H9 (cell line): ENCODE measurements around the gene PCDHAC2. TPM values are rescaled to one million over a fixed set of nuclear protein-coding genes. Genes with fewer than 3 reads are reported as not detected.

Experiments used
- DNase-seq: peaks from one replicate; pipeline ENCODE4 v3.0.0-alpha.2; 2017
- H2AFZ ChIP-seq: one replicate; pipeline ENCODE4 v1.6.1; 2013; ENCODE audit warnings: mild to moderate bottlenecking, low read length, control low read depth, moderate library complexity
- H2AK5ac ChIP-seq: 2 replicates; pipeline ENCODE4 v1.6.1; 2013; ENCODE audit warnings: low read length, control low read depth, mixed read lengths; ENCODE audit not compliant: insufficient read length
- H2BK120ac ChIP-seq: one replicate; pipeline ENCODE4 v1.6.1; 2013; ENCODE audit warnings: low read depth, mild to moderate bottlenecking, low read length, control low read depth, inconsistent platforms; ENCODE audit not compliant: poor library complexity, severe bottlenecking
- H2BK12ac ChIP-seq: 2 replicates; pipeline ENCODE4 v1.6.1; 2013; ENCODE audit warnings: low read length, control low read depth, mixed read lengths, low read depth; ENCODE audit not compliant: insufficient read length
- H2BK15ac ChIP-seq: 2 replicates; pipeline ENCODE4 v1.6.1; 2013; ENCODE audit warnings: low read depth, low read length, control low read depth
- H2BK20ac ChIP-seq: one replicate; pipeline ENCODE4 v1.6.1; 2013; ENCODE audit warnings: low read depth, mild to moderate bottlenecking, low read length, control low read depth, inconsistent platforms; ENCODE audit not compliant: poor library complexity, severe bottlenecking
- H2BK5ac ChIP-seq: 2 replicates; pipeline ENCODE4 v1.6.1; 2013; ENCODE audit warnings: low read length, control low read depth, mixed read lengths; ENCODE audit not compliant: insufficient read length
- H3K14ac ChIP-seq: 2 replicates; pipeline ENCODE4 v1.6.1; 2013; ENCODE audit warnings: low read length, control low read depth; ENCODE audit not compliant: insufficient read depth
- H3K18ac ChIP-seq: 2 replicates; pipeline ENCODE4 v1.6.1; 2013; ENCODE audit warnings: low read depth, mild to moderate bottlenecking, mixed read lengths, low read length, control low read depth; ENCODE audit not compliant: insufficient read length
- H3K23ac ChIP-seq: 2 replicates; pipeline ENCODE4 v1.6.1; 2013; ENCODE audit warnings: low read length, control low read depth, mixed read lengths, low read depth; ENCODE audit not compliant: insufficient read length
- H3K23me2 ChIP-seq: 2 replicates; pipeline ENCODE4 v1.6.1; 2013; ENCODE audit warnings: low read depth, mild to moderate bottlenecking, mixed read lengths, low read length, control low read depth; ENCODE audit not compliant: insufficient read length, poor library complexity, severe bottlenecking
- H3K27ac ChIP-seq: 2 replicates; pipeline ENCODE4 v1.5.1; 2013; ENCODE audit warnings: low read length, control low read depth, mixed read lengths, low read depth; ENCODE audit not compliant: insufficient read length
- H3K27me3 ChIP-seq: 2 replicates; pipeline ENCODE4 v1.6.1; 2013; ENCODE audit warnings: low read length, control low read depth, inconsistent platforms; ENCODE audit not compliant: insufficient read depth
- H3K4ac ChIP-seq: 2 replicates; pipeline ENCODE4 v1.6.1; 2013; ENCODE audit warnings: low read depth, mild to moderate bottlenecking, control low read depth, inconsistent platforms, low read length, moderate library complexity
- H3K4me1 ChIP-seq: 2 replicates; pipeline ENCODE4 v1.6.1; 2013; ENCODE audit warnings: low read length, control low read depth, inconsistent platforms; ENCODE audit not compliant: insufficient read depth
- H3K4me2 ChIP-seq: 2 replicates; pipeline ENCODE4 v1.6.1; 2013; ENCODE audit warnings: low read length, control low read depth, mixed read lengths; ENCODE audit not compliant: insufficient read length, insufficient read depth
- H3K56ac ChIP-seq: 2 replicates; pipeline ENCODE4 v1.6.1; 2013; ENCODE audit warnings: low read depth, mild to moderate bottlenecking, mixed read lengths, low read length, control low read depth; ENCODE audit not compliant: insufficient read length
- H3K79me1 ChIP-seq: 2 replicates; pipeline ENCODE4 v1.6.1; 2013; ENCODE audit warnings: low read depth, mild to moderate bottlenecking, moderate library complexity, low read length, control low read depth, inconsistent platforms; ENCODE audit not compliant: insufficient read depth, poor library complexity, severe bottlenecking
- H3K79me2 ChIP-seq: 2 replicates; pipeline ENCODE4 v1.6.1; 2013; ENCODE audit warnings: low read length, control low read depth, inconsistent platforms; ENCODE audit not compliant: insufficient read depth
- H3K9ac ChIP-seq: 2 replicates; pipeline ENCODE4 v1.6.1; 2013; ENCODE audit warnings: low read length, control low read depth, mixed read lengths; ENCODE audit not compliant: insufficient read length; ENCODE audit errors: extremely low read depth
- H3K9me3 ChIP-seq: one replicate; pipeline ENCODE4 v1.6.1; 2013; ENCODE audit warnings: low read depth, low read length, inconsistent platforms; ENCODE audit not compliant: control insufficient read depth
- H3T11ph ChIP-seq: one replicate; pipeline ENCODE4 v1.6.1; 2013; ENCODE audit warnings: mild to moderate bottlenecking, low read length, control low read depth, inconsistent platforms
- H4K20me1 ChIP-seq: one replicate; pipeline ENCODE4 v1.6.1; 2013; ENCODE audit not compliant: control insufficient read depth, insufficient read length, insufficient read depth
- H4K5ac ChIP-seq: 2 replicates; pipeline ENCODE4 v1.6.1; 2013; ENCODE audit warnings: low read depth, mild to moderate bottlenecking, mixed read lengths, low read length, control low read depth; ENCODE audit not compliant: insufficient read length
- H4K8ac ChIP-seq: replicated peaks from 2 replicates; pipeline ENCODE4 v1.6.1; 2013; ENCODE audit warnings: low read length, control low read depth, mixed read lengths, low read depth; ENCODE audit not compliant: insufficient read length
- H4K91ac ChIP-seq: 2 replicates; pipeline ENCODE4 v1.6.1; 2013; ENCODE audit warnings: low read depth, mild to moderate bottlenecking, moderate library complexity, mixed read lengths, low read length, control low read depth; ENCODE audit not compliant: insufficient read length
- H3K27ac Mint-ChIP-seq, 3 experiments: 2 replicates in 2 of 3; 3 replicates in 1 of 3; pipeline ENCODE4 v1.8.0; 2020 to 2021; ENCODE audit warnings: mixed read lengths in 3 of 3, mild to moderate bottlenecking in 1 of 3, moderate library complexity in 1 of 3
- H3K27me3 Mint-ChIP-seq: 2 replicates; pipeline ENCODE4 v1.8.0; 2021; ENCODE audit warnings: low read depth, mild to moderate bottlenecking, moderate library complexity, mixed read lengths
- H3K36me3 Mint-ChIP-seq, 3 experiments: 2 replicates in 2 of 3; 3 replicates in 1 of 3; pipeline ENCODE4 v1.8.0; 2020 to 2021; ENCODE audit warnings: low read depth in 3 of 3, mixed read lengths in 3 of 3; ENCODE audit not compliant: insufficient read depth in 1 of 3
- H3K4me1 Mint-ChIP-seq, 2 experiments: 2 replicates each; pipeline ENCODE4 v1.8.0; 2020; ENCODE audit warnings: mixed read lengths in 2 of 2
- H3K4me3 Mint-ChIP-seq, 2 experiments: 2 replicates in 1 of 2; 3 replicates in 1 of 2; pipeline ENCODE4 v1.8.0; 2020 to 2021; ENCODE audit warnings: mild to moderate bottlenecking in 2 of 2, mixed read lengths in 2 of 2, moderate library complexity in 1 of 2
- H3K9me3 Mint-ChIP-seq, 2 experiments: 2 replicates in 1 of 2; 3 replicates in 1 of 2; pipeline ENCODE4 v1.8.0; 2020; ENCODE audit warnings: mild to moderate bottlenecking in 2 of 2, mixed read lengths in 2 of 2, moderate library complexity in 1 of 2
- WGBS: extraction: QIAGEN DNeasy Blood & Tissue Kit; methylation state at CpG from one replicate; pipeline ENCODE4 v1.1.7; 2013; ENCODE audit warnings: missing lambda C conversion rate, low lambda C conversion rate, mixed read lengths; ENCODE audit not compliant: insufficient read length; ENCODE audit errors: extremely low coverage; 5-methylcytosine and 5-hydroxymethylcytosine counted together
- total RNA-seq: library from RNA; stranded (reverse); gene quantifications from 2 replicates; pipeline ENCODE4 v1.2.1, GENCODE V29; 2021
- TF ChIP-seq, protein P1 (sequence below): fragments of 200-600 bp; sonication (generic); conservative IDR thresholded peaks from 3 replicates; pipeline ENCODE4 v1.8.0; 2021; ENCODE audit warnings: antibody characterized with exemption, mild to moderate bottlenecking

PCDHAC2 gene
- total RNA-seq, 1 experiment from 2014 or later: 4.8 TPM

- no peak overlapping the region for H3K4me2 ChIP-seq
- H3K36me3 Mint-ChIP-seq: no peaks in the 10 kb centered on the region
- no peak overlapping the region for H3K23ac ChIP-seq
- no peaks in the 10 kb centered on the region for H3K79me2 ChIP-seq
- peak overlapping the region; percentile 19 to 89 (median 79); a peak in 4 of 7 replicates for H3K27ac Mint-ChIP-seq
- H2AFZ ChIP-seq: no peak overlapping the region
- TF ChIP-seq, protein P1, sequence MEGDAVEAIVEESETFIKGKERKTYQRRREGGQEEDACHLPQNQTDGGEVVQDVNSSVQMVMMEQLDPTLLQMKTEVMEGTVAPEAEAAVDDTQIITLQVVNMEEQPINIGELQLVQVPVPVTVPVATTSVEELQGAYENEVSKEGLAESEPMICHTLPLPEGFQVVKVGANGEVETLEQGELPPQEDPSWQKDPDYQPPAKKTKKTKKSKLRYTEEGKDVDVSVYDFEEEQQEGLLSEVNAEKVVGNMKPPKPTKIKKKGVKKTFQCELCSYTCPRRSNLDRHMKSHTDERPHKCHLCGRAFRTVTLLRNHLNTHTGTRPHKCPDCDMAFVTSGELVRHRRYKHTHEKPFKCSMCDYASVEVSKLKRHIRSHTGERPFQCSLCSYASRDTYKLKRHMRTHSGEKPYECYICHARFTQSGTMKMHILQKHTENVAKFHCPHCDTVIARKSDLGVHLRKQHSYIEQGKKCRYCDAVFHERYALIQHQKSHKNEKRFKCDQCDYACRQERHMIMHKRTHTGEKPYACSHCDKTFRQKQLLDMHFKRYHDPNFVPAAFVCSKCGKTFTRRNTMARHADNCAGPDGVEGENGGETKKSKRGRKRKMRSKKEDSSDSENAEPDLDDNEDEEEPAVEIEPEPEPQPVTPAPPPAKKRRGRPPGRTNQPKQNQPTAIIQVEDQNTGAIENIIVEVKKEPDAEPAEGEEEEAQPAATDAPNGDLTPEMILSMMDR: no peak
- no CpG with 5 or more reads among the region's 2 CpGs for WGBS
- no peaks in the 10 kb centered on the region for H3K79me1 ChIP-seq
- H3K27ac ChIP-seq: no peak overlapping the region
- no peak overlapping the region for H3K4ac ChIP-seq
- H2BK5ac ChIP-seq: no peak overlapping the region
- H2AK5ac ChIP-seq: no peak overlapping the region
- no peak overlapping the region for H3T11ph ChIP-seq
- H3K27me3 ChIP-seq: no peaks in the 10 kb centered on the region
- no peak overlapping the region for H4K91ac ChIP-seq
- H2BK20ac ChIP-seq: no peak overlapping the region
- H3K18ac ChIP-seq: no peak overlapping the region
- H3K9me3 ChIP-seq: no peaks in the 10 kb centered on the region
- peaks cover 10% of the 10 kb centered on the region for H3K4me1 ChIP-seq
- no peak overlapping the region for H3K9ac ChIP-seq
- no peak overlapping the region for H2BK120ac ChIP-seq
- no peaks in the 10 kb centered on the region for H4K20me1 ChIP-seq
- peaks cover 9% of the 10 kb centered on the region for H3K23me2 ChIP-seq
- H3K56ac ChIP-seq: no peak overlapping the region
- H3K27me3 Mint-ChIP-seq: peaks cover 4% of the 10 kb centered on the region; the same call in 1 of the 2 replicates
- peaks cover 49 to 54% of the 10 kb centered on the region in 2 experiments for H3K4me1 Mint-ChIP-seq
- no peak overlapping the region for H3K14ac ChIP-seq
- no peak overlapping the region for H4K5ac ChIP-seq
- no peak overlapping the region for H3K4me3 Mint-ChIP-seq
- no peak for DNase-seq
- no peak overlapping the region for H2BK15ac ChIP-seq
- H3K9me3 Mint-ChIP-seq: no peaks in the 10 kb centered on the region
- no peak overlapping the region for H4K8ac ChIP-seq
- no peak overlapping the region for H2BK12ac ChIP-seq
Measured at GRCh38 chr5:140998921-140999410, 32.7 kb downstream of the PCDHAC2 start.
